Progenitor cell of endocrine pancreas (in vitro differentiated cells): ENCODE results near the gene HSPA8. TPM values are rescaled to one million over a fixed set of nuclear protein-coding genes. Genes with fewer than 3 reads are reported as not detected.

Source experiments
- DNase-seq: peaks from one replicate; pipeline ENCODE4 v3.0.0; 2021; ENCODE audit warnings: low spot score; ENCODE audit not compliant: unreplicated experiment
- H3K27ac Mint-ChIP-seq: 2 replicates; pipeline ENCODE4 v1.8.0; 2021; ENCODE audit warnings: mild to moderate bottlenecking, moderate library complexity, mixed read lengths
- H3K27me3 Mint-ChIP-seq: 2 replicates; pipeline ENCODE4 v1.8.0; 2021; ENCODE audit warnings: mixed read lengths
- H3K36me3 Mint-ChIP-seq: 2 replicates; pipeline ENCODE4 v1.8.0; 2022; ENCODE audit warnings: mixed read lengths; ENCODE audit not compliant: insufficient read depth
- H3K4me1 Mint-ChIP-seq: 2 replicates; pipeline ENCODE4 v1.8.0; 2021; ENCODE audit warnings: low read depth, mixed read lengths
- H3K4me3 Mint-ChIP-seq: 2 replicates; pipeline ENCODE4 v1.8.0; 2021; ENCODE audit warnings: low read depth, mild to moderate bottlenecking, moderate library complexity, mixed read lengths
- H3K9me3 Mint-ChIP-seq: 2 replicates; pipeline ENCODE4 v1.8.0; 2021; ENCODE audit warnings: low read depth, mixed read lengths
- total RNA-seq: library from RNA; stranded (reverse); gene quantifications from 2 replicates; pipeline ENCODE4 v1.2.1, GENCODE V29; 2021
- TF ChIP-seq, protein P1 (sequence below): fragments of 200-600 bp; sonication (generic); IDR thresholded peaks from one replicate; pipeline ENCODE4 v1.5.0; 2021; ENCODE audit warnings: antibody characterized with exemption, mild to moderate bottlenecking; ENCODE audit not compliant: unreplicated experiment

The HSPA8 gene
- total RNA-seq, 1 donor from 2014 or later: 1,140 TPM

DNA sequence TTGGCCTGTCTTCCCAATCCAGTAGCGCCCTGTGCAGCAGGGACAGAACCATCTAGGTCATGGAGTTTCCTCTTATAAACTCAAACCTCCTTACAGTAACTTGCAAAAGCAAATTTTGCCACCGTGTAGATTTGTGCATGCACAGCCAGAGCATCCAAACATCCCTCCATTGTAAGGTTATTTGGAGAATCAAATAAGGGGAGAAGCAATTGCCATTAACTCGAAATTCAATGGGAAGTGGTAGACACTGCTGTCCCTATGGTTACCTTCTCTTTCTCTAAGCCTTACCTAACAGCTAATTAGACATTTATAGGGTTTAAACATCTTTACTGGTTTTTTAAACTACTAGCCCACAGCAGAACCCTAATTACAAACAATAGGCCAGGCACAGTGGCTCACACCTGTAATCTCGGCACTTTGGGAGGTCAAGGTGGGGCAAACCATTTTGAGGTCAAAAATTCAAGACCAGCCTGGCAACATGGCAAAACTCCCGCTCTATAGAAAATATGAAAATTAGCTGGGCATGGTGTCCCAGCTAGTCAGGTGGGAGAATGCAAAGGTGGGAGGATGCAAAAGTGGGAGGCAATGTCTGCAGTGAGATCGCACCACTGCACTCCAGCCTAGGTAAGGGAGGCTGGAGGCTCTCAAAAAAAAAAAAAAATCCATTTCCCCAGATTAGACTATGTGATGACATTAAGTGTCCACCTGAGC, 6.6 kb downstream of the HSPA8 start:
- Mint-ChIP-seq H3K27ac (no peak overlapping the region), H3K27me3 (no peaks in the 10 kb centered on the region), H3K4me3 (no peak overlapping the region), H3K9me3 (no peaks in the 10 kb centered on the region), H3K4me1 (peaks cover 31% of the 10 kb centered on the region), H3K36me3 (peaks cover 41% of the 10 kb centered on the region)
- DNase-seq: no peak
- TF ChIP-seq, protein P1, sequence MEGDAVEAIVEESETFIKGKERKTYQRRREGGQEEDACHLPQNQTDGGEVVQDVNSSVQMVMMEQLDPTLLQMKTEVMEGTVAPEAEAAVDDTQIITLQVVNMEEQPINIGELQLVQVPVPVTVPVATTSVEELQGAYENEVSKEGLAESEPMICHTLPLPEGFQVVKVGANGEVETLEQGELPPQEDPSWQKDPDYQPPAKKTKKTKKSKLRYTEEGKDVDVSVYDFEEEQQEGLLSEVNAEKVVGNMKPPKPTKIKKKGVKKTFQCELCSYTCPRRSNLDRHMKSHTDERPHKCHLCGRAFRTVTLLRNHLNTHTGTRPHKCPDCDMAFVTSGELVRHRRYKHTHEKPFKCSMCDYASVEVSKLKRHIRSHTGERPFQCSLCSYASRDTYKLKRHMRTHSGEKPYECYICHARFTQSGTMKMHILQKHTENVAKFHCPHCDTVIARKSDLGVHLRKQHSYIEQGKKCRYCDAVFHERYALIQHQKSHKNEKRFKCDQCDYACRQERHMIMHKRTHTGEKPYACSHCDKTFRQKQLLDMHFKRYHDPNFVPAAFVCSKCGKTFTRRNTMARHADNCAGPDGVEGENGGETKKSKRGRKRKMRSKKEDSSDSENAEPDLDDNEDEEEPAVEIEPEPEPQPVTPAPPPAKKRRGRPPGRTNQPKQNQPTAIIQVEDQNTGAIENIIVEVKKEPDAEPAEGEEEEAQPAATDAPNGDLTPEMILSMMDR: no peak

DNA sequence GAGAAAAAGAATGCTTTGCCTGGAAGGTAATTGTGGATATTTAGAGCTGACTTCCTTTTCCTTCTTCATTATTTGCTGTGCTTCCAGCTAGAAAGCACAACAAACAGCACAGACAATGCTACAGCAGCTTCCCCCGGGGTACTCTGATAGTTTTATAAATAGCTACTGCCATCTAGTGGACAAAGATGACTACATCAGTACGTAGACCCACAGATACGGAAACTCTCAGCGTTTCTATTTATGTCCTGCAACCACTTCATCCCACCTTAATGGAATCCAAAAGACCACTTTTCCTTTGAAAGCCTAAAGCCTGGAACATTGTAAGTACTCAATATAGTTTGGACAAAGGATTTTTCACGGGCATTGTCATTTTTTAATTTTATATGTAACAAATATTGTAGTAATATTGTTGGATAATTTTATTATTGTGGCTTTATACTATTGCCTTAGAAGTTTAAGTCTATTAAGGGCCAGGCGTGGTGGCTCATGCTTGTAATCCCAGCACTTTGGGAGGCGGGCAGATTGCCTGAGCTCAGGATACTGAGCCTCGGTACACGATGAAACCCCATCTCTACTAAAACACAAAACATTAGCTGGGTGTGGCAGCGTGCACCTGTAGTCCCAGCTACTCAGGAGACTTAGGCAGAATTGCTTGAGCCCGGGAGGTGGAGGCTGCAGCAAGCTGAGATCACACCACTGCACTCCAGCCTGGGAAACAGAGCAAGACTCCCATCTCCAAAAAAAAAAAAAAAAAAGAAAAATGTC, 7.5 kb downstream of the HSPA8 start:
- TF ChIP-seq, protein P1: peak; percentile 79
- Mint-ChIP-seq H3K27me3 (no peaks in the 10 kb centered on the region), H3K4me1 (peaks cover 23% of the 10 kb centered on the region), H3K9me3 (no peaks in the 10 kb centered on the region), H3K4me3 (no peak overlapping the region), H3K36me3 (peaks cover 34% of the 10 kb centered on the region), H3K27ac (no peak overlapping the region)
- no peak for DNase-seq

DNA sequence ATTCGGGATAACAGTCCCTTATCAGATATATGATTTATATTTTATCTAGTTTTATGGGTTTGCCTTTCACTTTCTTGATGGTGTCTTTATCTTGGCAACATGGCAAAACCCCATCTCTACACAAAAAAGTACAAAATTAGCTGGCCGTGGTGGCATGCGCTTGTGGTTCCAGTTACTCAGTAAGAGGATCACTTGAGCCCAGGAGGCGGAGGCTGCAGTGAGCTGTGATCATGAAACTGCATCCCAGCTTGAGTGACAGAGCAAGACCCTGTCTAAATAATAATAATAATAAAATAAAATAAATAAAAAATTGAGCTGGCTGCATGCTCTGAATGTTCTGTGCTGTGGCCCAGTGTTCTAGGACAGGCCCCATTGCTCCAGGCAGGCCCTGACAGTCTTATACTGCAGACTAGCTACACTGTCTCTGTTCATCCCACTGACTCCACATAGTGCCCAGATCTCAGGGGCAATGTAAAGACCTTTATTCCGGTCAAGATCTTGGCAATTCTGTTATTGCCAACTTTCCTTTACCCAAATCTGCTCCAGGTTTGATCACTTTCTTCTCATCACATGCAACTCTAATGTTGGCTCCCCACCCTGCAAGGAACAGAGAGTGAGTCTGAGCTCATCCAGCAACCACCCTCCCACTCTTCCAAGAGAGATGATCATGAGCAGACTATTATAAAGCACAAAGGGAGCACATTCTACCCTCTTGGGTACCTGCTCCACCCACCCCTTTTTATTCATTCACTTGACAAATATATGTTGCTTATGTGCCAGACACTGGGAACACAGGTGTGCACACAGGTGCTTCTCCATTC, 8.8 kb downstream of the HSPA8 start:
- Mint-ChIP-seq H3K9me3 (no peaks in the 10 kb centered on the region), H3K27me3 (no peaks in the 10 kb centered on the region), H3K27ac (no peak overlapping the region), H3K36me3 (peaks cover 20% of the 10 kb centered on the region), H3K4me1 (peaks cover 9% of the 10 kb centered on the region), H3K4me3 (no peak overlapping the region)
- TF ChIP-seq, protein P1: no peak
- DNase-seq: no peak

DNA sequence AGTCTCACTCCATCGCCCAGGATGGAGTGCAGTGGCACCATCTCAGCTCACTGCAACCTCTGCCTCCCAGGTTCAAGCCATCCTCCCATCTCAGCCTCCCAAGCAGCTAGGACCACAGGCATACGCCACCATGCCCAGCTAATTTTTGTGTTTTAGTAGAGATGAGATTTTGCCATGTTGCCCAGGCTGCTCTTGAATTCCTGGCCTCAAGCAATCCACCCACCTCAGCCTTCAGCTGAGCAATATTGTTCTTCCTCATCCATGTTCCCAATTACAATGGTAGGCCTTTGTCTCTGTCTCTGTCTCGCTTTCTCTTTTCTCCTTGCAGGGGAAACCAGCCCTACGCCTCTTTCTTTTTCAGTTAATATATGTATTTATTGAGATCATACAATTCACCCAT, 10.3 kb downstream of the HSPA8 start:
- Mint-ChIP-seq H3K36me3 (peaks cover 7% of the 10 kb centered on the region), H3K27me3 (peaks cover 3% of the 10 kb centered on the region), H3K4me1 (peaks cover 1% of the 10 kb centered on the region), H3K4me3 (no peak overlapping the region), H3K9me3 (no peaks in the 10 kb centered on the region), H3K27ac (no peak overlapping the region)
- TF ChIP-seq, protein P1: no peak
- DNase-seq: no peak

DNA sequence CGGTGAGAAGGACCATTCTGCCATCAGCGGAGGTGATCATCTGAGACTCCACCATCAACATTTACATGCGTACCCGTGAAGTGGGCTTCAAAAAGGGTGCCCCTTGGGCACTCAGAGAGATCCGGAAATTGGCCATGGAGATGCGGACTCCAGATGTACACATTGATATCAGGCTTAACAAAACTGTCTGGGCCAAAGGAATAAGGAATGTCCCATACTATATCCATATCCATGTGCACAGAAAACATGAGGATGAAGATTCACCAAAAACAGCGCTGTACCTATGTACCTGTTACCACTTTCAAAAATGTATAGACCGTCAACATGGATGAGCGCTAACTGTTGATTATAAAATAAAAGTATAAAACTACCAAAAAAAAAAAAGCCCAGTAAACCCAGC, 10.8 kb downstream of the HSPA8 start:
- Mint-ChIP-seq H3K4me3 (no peak overlapping the region), H3K27me3 (peaks cover 6% of the 10 kb centered on the region), H3K27ac (no peak overlapping the region), H3K9me3 (no peaks in the 10 kb centered on the region), H3K36me3 (peaks cover 3% of the 10 kb centered on the region), H3K4me1 (no peaks in the 10 kb centered on the region)
- DNase-seq: no peak
- TF ChIP-seq, protein P1: no peak
